Endothelial cell of umbilical vein (primary cell): ENCODE results near the gene MR1.

ENCODE experiments used
- CTCF ChIP-seq, 2 donors: IDR thresholded peaks; 1 replicate in 1 of 2; 2 replicates in 1 of 2; pipeline ENCODE4 v1.5.1; 2011; ENCODE audit warnings: low read length in 2 of 2, mild to moderate bottlenecking in 2 of 2, moderate library complexity in 2 of 2, control low read depth in 1 of 2, inconsistent platforms in 1 of 2, low read depth in 1 of 2; ENCODE audit not compliant: insufficient read depth in 1 of 2; ENCODE audit errors: extremely low read depth in 1 of 2
- EZH2 ChIP-seq: IDR thresholded peaks from 2 replicates; pipeline ENCODE4 v1.6.1; 2012; ENCODE audit warnings: borderline replicate concordance, low read depth, mild to moderate bottlenecking, moderate library complexity, low read length, inconsistent platforms; ENCODE audit not compliant: severe bottlenecking
- FOS ChIP-seq: IDR thresholded peaks from 2 replicates; pipeline ENCODE4 v1.6.1; 2011; ENCODE audit warnings: mild to moderate bottlenecking, low read length, moderate library complexity, borderline replicate concordance; ENCODE audit not compliant: insufficient read depth
- MAX ChIP-seq: IDR thresholded peaks from 2 replicates; pipeline ENCODE4 v1.6.1; 2011; ENCODE audit not compliant: insufficient read depth, insufficient read length
- MYC ChIP-seq: IDR thresholded peaks from one replicate; pipeline ENCODE4 v1.6.1; 2011; ENCODE audit warnings: mild to moderate bottlenecking, low read depth, low read length
- POLR2A ChIP-seq: IDR thresholded peaks from 2 replicates; pipeline ENCODE4 v1.6.1; 2012; ENCODE audit warnings: low read depth, mild to moderate bottlenecking, control low read depth, low read length
- POLR2AphosphoS5 ChIP-seq: IDR thresholded peaks from 2 replicates; pipeline ENCODE4 v1.6.1; 2012; ENCODE audit warnings: low read depth, mild to moderate bottlenecking, control low read depth, low read length, moderate library complexity; ENCODE audit not compliant: insufficient read depth

DNA sequence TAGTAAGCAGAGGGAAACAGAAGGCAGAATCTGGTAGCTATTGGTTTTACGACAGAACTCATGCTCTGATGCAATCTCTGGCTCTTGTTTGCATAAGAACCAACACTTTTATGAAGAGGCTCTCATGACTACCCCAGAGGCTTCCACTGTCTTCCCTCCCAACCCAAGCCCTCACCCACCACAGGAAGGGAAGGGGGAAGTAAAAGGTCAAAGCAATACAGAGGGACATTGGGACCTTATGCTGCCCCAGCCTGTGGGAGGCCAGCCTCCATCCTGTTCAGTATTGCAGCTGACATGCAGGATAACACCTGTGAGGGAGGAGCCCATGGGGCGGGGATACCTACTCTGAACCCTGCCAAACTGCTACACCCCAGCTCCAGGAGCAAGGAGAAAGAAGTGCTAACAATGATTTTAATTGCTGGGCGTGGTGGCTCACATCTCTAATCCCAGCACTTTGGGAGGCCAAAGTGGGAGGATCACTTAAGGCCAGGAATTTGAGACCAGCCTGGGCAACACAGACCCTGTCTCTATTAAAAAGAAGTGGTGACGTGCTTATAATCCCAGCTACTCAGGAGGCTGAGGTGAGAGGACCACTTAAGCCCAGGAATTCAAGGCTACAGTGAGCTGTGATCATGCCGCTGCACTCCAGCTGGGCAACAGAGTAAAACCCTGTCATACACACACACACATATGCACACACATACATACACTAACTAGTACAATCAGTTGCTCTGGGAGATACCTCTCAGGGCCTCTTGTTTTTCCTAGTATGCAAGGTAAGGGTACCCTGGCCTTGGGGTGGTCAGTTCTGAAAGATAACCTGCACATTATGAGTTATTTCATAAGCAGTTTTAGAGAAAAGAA is 9.5 kb downstream of the MR1 start:
- TF ChIP-seq CTCF (IDR thresholded peaks at IDR 0.05; ENCODE audit: extremely low read depth in 1 of 2, insufficient read depth in 1 of 2, low read depth in 1 of 2, low read length in 2 of 2) = no peak
- TF ChIP-seq POLR2AphosphoS5 = no peak
- TF ChIP-seq EZH2 = no peak
- TF ChIP-seq POLR2A = no peak
- no peak for TF ChIP-seq MAX
- no peak for TF ChIP-seq MYC
- TF ChIP-seq FOS = no peak
